ENCODE data around the gene ABHD16A. TPM values are rescaled to one million over a fixed set of nuclear protein-coding genes. Genes with fewer than 3 reads are reported as not detected.

Gene ABHD16A
- total and polyA plus RNA-seq, 5 donors = 28.1 to 37.0 (median 30.1) TPM

DNA sequence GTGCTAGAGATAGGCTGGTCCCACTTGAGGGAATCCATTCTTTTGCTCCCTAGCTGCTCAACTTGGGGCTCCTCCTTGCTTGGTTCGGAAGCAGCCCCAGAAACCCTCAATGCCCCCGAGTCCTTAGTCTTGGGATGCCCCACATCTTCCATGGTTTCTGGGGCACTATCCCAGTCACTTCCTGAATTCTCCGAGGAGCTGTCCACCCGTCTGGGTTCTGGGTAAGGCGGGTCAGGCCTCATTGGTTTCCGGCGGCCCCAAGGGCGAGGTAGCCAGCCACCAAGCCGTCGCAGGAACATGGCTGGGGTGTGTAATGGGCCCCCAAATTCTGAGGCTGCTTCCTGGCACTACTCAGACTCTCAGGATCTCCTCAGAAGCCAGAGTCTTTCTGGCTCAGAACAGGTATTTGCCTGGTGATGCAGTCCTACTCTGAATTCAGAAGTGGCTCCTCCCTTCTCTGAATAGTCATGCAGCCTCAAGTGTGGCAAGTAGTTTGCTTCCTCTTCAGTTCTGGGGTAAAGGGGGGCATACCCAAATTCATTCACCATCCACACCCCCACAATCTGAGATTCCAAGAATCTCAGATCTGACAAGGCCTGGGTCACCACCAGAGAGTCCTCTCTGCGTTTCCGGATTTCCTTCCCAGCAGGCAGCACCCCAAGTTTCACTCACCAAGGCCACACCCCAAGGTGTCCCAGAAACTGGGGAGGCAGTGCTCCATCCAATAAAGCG is 43.3 kb downstream of the ABHD16A start:
- Histone ChIP-seq H3K27me3 (ENCODE audit: control insufficient read depth, insufficient read depth) (no peaks in the 10 kb centered on the region), H3K4me3 (ENCODE audit: low read length) (peak overlapping the region; percentile 90), H3K9me3 (ENCODE audit: control insufficient read depth, low read length) (no peaks in the 10 kb centered on the region), H3K4me1 (ENCODE audit: control insufficient read depth, insufficient read depth, low read length) (peaks cover 14% of the 10 kb centered on the region), H3K27ac (ENCODE audit: low read length) (peak overlapping the region; percentile 90)
- 19% methylated on average over 13 of the region's 13 CpGs for WGBS
- intact Hi-C loops (cut with DNase I) = loop anchor here in 1 of 4 donors (5.0 to 10.0 kb wide), 2 partner anchors 113 to 1315 kb away; partner anchors contain the start of genes ATP6V1G2 and NFKBIL1
- peak in 1 of 2 donors; percentile 4 for ATAC-seq
- no peak for DNase-seq

- peaks cover 14% of the 10 kb centered on the region for H3K4me1 ChIP-seq (ENCODE audit: control insufficient read depth, insufficient read depth, low read length)
- DNase-seq (no peak), ATAC-seq (no peak)
- no peaks in the 10 kb centered on the region for H3K9me3 ChIP-seq (ENCODE audit: control insufficient read depth, low read length)
- no peak overlapping the region for H3K27ac ChIP-seq (ENCODE audit: low read length)
- 84% methylated on average over 13 of the region's 13 CpGs for WGBS
- intact Hi-C loops (cut with DNase I) = no loop called here
- H3K4me3 ChIP-seq (ENCODE audit: low read length) = peak overlapping the region; percentile 90
- H3K27me3 ChIP-seq (ENCODE audit: control insufficient read depth, insufficient read depth) = no peaks in the 10 kb centered on the region
Measured at GRCh38 chr6:31658983-31659648, 44.0 kb downstream of the ABHD16A start.

DNA sequence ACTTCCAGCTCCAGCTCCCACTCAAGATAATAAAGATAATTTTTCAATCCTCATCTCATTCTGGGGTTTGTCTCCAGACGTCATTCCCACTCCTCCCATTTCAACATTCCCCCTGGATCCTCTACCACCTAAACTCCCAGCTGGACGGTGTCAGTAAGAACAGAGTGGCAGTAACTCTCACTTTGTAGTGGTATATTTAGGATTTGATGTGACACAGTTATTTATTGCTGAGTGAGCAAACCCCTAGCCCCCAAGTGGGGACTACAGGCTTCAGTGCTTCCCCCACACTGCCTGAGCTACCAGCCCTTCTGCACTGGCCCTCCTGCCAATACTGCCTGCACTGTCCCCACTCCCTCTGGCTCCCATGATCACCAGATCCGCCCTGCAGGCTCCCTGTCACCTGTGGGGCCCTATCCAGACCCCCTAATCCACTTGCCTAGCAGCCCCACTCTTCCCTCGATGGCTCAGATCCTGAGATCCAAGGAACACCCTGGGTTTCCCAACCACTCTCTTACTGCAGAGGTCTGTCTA is 44.9 kb downstream of the ABHD16A start:
- no peak for ATAC-seq
- DNase-seq = no peak
- no peaks in the 10 kb centered on the region for H3K27me3 ChIP-seq (ENCODE audit: control insufficient read depth, insufficient read depth)
- H3K9me3 ChIP-seq (ENCODE audit: control insufficient read depth, low read length) = no peaks in the 10 kb centered on the region
- WGBS = 77% methylated on average over 4 of the region's 4 CpGs
- H3K4me3 ChIP-seq (ENCODE audit: low read length) = no peak overlapping the region
- H3K4me1 ChIP-seq (ENCODE audit: control insufficient read depth, insufficient read depth, low read length) = peaks cover 14% of the 10 kb centered on the region
- H3K27ac ChIP-seq (ENCODE audit: low read length) = no peak overlapping the region
- intact Hi-C loops (cut with DNase I) = no loop called here

GRCh38 chr6:31657406-31658157 is 45.5 kb downstream of the ABHD16A start:
- Histone ChIP-seq H3K9me3 (ENCODE audit: control insufficient read depth, low read length) (no peaks in the 10 kb centered on the region), H3K27me3 (ENCODE audit: control insufficient read depth, insufficient read depth) (no peaks in the 10 kb centered on the region), H3K27ac (ENCODE audit: low read length) (no peak overlapping the region), H3K4me1 (ENCODE audit: control insufficient read depth, insufficient read depth, low read length) (peaks cover 14% of the 10 kb centered on the region), H3K4me3 (ENCODE audit: low read length) (no peak overlapping the region)
- ATAC-seq (no peak), DNase-seq (no peak)
- 68% methylated on average over 6 of the region's 6 CpGs for WGBS
- intact Hi-C loops (cut with DNase I) = no loop called here

GRCh38 chr6:31655349-31656237 is 47.5 kb downstream of the ABHD16A start, which contains the start of gene APOM:
APOM (plus strand) TSS chr6:31655894; CDS start chr6:31655967, 73 bp downstream.
- no peak for ATAC-seq
- DNase-seq = no peak
- WGBS = 81% methylated on average over 8 of the region's 8 CpGs
- intact Hi-C loops (cut with DNase I) = no loop called here
- no peak within 1 kb of the TSS for H3K27ac ChIP-seq (ENCODE audit: low read length)
- H3K4me3 ChIP-seq (ENCODE audit: low read length) = no peak within 1 kb of the TSS
- peaks cover 21% of the 10 kb centered on the region for H3K4me1 ChIP-seq (ENCODE audit: control insufficient read depth, insufficient read depth, low read length)
- no peaks in the 10 kb centered on the region for H3K27me3 ChIP-seq (ENCODE audit: control insufficient read depth, insufficient read depth)
- no peaks in the 10 kb centered on the region for H3K9me3 ChIP-seq (ENCODE audit: control insufficient read depth, low read length)

DNA sequence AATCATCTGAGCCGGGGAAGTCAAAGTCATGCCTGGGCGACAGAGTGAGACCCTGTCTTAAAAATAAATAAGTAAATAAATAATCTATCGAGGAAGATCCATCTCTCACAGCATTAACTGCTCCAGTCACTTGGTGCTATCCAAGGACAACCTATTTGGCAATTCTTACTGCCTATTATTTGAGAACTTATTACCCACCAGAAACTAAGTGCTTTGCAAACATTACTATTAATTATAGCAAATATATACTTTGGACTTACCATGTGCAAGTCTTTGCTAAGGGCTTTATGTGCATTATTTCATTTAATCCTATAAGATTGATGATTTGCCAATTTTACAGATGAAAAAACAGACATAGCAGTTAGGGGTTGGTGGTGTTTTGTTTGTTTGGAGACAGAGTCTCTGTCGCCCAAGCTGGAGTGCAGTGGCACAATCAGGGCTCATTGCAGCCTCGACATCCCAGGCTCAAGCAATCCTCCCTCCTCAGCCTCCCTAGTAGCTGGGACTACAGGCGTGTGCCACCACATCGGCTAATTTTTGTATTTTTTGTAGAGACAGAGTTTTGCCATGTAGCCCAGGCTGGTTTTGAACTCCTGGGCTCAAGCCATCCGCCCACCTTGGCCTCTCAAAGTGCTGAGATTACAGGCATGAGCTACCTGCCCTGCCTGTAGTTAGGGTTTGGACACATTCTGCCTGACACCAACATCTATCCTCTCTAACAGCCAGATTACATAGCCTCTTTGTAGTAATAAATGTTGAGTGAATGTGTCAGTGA is 48.4 kb downstream of the ABHD16A start:
- ATAC-seq = no peak

GRCh38 chr6:31652925-31653724 is 50.0 kb downstream of the ABHD16A start:
- DNase-seq = peak; percentile 89 to 94 (median 91)
- no peaks in the 10 kb centered on the region for H3K9me3 ChIP-seq (ENCODE audit: control insufficient read depth, low read length)
- intact Hi-C loops (cut with DNase I) = no loop called here
- peak overlapping the region; percentile 73 for H3K4me3 ChIP-seq (ENCODE audit: low read length)
- peaks cover 10% of the 10 kb centered on the region for H3K4me1 ChIP-seq (ENCODE audit: control insufficient read depth, insufficient read depth, low read length)
- WGBS = 10% methylated on average over 37 of the region's 37 CpGs
- no peaks in the 10 kb centered on the region for H3K27me3 ChIP-seq (ENCODE audit: control insufficient read depth, insufficient read depth)
- peak overlapping the region; percentile 97 for H3K27ac ChIP-seq (ENCODE audit: low read length)
- ATAC-seq = peak; percentile 82 to 84

More for the DNA sequence above, 48.4 kb downstream of the ABHD16A start:
- intact Hi-C loops (cut with DNase I) = no loop called here
- 94% methylated on average over 8 of the region's 8 CpGs for WGBS
- no peaks in the 10 kb centered on the region for H3K9me3 ChIP-seq (ENCODE audit: control insufficient read depth, low read length)
- DNase-seq = no peak
- no peaks in the 10 kb centered on the region for H3K27me3 ChIP-seq (ENCODE audit: control insufficient read depth, insufficient read depth)
- no peak overlapping the region for H3K4me3 ChIP-seq (ENCODE audit: low read length)
- no peak overlapping the region for H3K27ac ChIP-seq (ENCODE audit: low read length)
- H3K4me1 ChIP-seq (ENCODE audit: control insufficient read depth, insufficient read depth, low read length) = peaks cover 21% of the 10 kb centered on the region

- WGBS = 3% methylated on average over 29 of the region's 29 CpGs
- Histone ChIP-seq H3K4me1 (ENCODE audit: control insufficient read depth, insufficient read depth, low read length) (peaks cover 10% of the 10 kb centered on the region), H3K27me3 (ENCODE audit: control insufficient read depth, insufficient read depth) (no peaks in the 10 kb centered on the region), H3K27ac (ENCODE audit: low read length) (peak overlapping the region; percentile 97), H3K4me3 (ENCODE audit: low read length) (peak overlapping the region; percentile 73), H3K9me3 (ENCODE audit: control insufficient read depth, low read length) (no peaks in the 10 kb centered on the region)
- intact Hi-C loops (cut with DNase I) = no loop called here
- no peak for DNase-seq
- peak; percentile 68 to 79 for ATAC-seq
Measured at GRCh38 chr6:31651602-31652191, 51.4 kb downstream of the ABHD16A start.

DNA sequence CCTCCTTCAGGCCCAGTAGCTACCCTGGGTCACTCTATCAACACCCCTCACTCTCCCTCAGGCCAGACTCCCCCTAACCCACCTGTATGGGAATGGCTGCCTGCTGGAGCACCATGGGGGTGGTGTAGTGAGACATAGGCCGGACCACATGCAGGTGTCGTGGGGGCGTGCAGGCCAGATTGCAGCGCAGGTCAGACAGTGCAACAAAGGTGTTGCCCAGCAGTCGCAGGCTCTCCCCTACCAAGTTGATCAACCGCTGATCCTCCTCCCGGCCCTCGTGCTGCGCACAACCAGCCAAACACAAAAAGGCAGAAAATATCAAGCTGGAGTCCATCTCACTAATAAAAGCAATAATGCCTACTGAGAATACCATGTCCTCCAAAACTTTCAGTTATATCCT is 57.8 kb downstream of the ABHD16A start:
- WGBS = 95% methylated on average over 9 of the region's 9 CpGs
- DNase-seq (no peak), ATAC-seq (peak in 1 of 2 donors; percentile 9)
- H3K27ac ChIP-seq (ENCODE audit: low read length) = no peak overlapping the region
- H3K4me3 ChIP-seq (ENCODE audit: low read length) = no peak overlapping the region
- H3K9me3 ChIP-seq (ENCODE audit: control insufficient read depth, low read length) = no peaks in the 10 kb centered on the region
- no peaks in the 10 kb centered on the region for H3K4me1 ChIP-seq (ENCODE audit: control insufficient read depth, insufficient read depth, low read length)
- intact Hi-C loops (cut with DNase I) = no loop called here
- no peaks in the 10 kb centered on the region for H3K27me3 ChIP-seq (ENCODE audit: control insufficient read depth, insufficient read depth)
